ENCODE measurements around the gene PBX3.

The PBX3 gene

DNA sequence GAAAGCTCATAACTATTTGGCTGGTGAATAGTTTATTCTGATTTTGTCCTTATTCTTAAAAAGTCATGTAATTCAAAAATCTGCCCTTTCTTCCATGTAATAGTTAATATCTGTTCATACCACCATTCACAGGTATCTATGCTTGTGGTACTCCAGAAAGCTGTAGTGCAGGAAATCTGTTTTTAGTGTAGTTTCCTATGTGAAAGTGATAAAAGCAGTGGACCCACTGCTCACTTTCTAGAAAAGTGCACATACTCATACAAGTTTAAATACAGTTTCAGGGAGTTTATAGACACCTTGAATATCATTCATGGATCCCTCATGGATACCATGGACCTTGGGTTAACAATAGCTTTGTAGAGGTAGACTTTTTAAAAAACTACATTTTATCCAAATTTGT, 20.2 kb downstream of the PBX3 start:
- Histone ChIP-seq H3K4me3 (ENCODE audit: low read length) (no peak overlapping the region), H3K4me2 (ENCODE audit: low read length) (0 out of 2 replicates have a peak overlapping the region, but pooled peaks have one; percentile 4), H3K9me2 (replicated peaks; ENCODE audit: control insufficient read depth, low read length) (no peaks in the 10 kb centered on the region), H3K36me3 (ENCODE audit: control insufficient read depth, low read length) (no peaks in the 10 kb centered on the region), H3F3A (ENCODE audit: control insufficient read depth, insufficient read depth) (no peaks in the 10 kb centered on the region), H3K9me3 (ENCODE audit: control insufficient read depth, insufficient read depth, low read length) (no peaks in the 10 kb centered on the region), H3K27ac (ENCODE audit: low read depth, low read length) (no peak overlapping the region), H3K4me1 (ENCODE audit: control insufficient read depth, low read length) (peaks cover 12% of the 10 kb centered on the region), H4K20me1 (ENCODE audit: control insufficient read depth, insufficient read depth, low read depth, low read length) (no peaks in the 10 kb centered on the region), H3K79me2 (ENCODE audit: control insufficient read depth, low read length) (peaks cover 33% of the 10 kb centered on the region), H3K27me3 (ENCODE audit: control insufficient read depth, low read length) (no peaks in the 10 kb centered on the region)
- TF ChIP-seq EZH2phosphoT487 (IDR thresholded peaks at IDR 0.05; ENCODE audit: borderline replicate concordance, low read length), result no peak
- TF ChIP-seq, protein P1, sequence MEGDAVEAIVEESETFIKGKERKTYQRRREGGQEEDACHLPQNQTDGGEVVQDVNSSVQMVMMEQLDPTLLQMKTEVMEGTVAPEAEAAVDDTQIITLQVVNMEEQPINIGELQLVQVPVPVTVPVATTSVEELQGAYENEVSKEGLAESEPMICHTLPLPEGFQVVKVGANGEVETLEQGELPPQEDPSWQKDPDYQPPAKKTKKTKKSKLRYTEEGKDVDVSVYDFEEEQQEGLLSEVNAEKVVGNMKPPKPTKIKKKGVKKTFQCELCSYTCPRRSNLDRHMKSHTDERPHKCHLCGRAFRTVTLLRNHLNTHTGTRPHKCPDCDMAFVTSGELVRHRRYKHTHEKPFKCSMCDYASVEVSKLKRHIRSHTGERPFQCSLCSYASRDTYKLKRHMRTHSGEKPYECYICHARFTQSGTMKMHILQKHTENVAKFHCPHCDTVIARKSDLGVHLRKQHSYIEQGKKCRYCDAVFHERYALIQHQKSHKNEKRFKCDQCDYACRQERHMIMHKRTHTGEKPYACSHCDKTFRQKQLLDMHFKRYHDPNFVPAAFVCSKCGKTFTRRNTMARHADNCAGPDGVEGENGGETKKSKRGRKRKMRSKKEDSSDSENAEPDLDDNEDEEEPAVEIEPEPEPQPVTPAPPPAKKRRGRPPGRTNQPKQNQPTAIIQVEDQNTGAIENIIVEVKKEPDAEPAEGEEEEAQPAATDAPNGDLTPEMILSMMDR (IDR thresholded peaks at IDR 0.05; ENCODE audit: low read depth, low read length, poor library complexity, severe bottlenecking), result no peak

DNA sequence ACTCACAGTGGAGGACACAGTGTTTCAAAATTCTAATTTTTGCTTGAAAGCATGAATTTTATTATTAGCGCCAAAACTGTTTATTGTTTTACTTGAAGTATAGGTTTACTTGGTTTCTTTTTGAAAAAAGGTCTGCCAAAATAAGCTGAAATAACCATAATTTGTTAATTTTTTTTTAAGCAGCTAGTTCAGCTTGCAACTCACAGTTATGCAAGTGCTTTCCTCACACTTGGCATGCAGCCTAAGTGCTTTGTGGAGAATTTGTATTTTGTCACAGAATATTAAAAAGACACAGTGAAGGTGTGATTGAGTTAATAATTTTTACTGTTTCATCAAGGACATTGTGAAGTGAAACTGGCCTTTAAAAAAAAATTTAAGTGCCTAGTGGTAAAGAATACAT, 21.6 kb downstream of the PBX3 start:
- no peaks in the 10 kb centered on the region for H3K9me3 ChIP-seq (ENCODE audit: control insufficient read depth, insufficient read depth, low read length)
- H3K4me3 ChIP-seq (ENCODE audit: low read length), result no peak overlapping the region
- H3K79me2 ChIP-seq (ENCODE audit: control insufficient read depth, low read length), result peaks cover 23% of the 10 kb centered on the region
- TF ChIP-seq, protein P1 (IDR thresholded peaks at IDR 0.05; ENCODE audit: low read depth, low read length, poor library complexity, severe bottlenecking), result no peak
- TF ChIP-seq EZH2phosphoT487 (IDR thresholded peaks at IDR 0.05; ENCODE audit: borderline replicate concordance, low read length), result no peak
- no peaks in the 10 kb centered on the region for H3K36me3 ChIP-seq (ENCODE audit: control insufficient read depth, low read length)
- no peaks in the 10 kb centered on the region for H3F3A ChIP-seq (ENCODE audit: control insufficient read depth, insufficient read depth)
- H3K9me2 ChIP-seq (replicated peaks; ENCODE audit: control insufficient read depth, low read length), result no peaks in the 10 kb centered on the region
- no peaks in the 10 kb centered on the region for H4K20me1 ChIP-seq (ENCODE audit: control insufficient read depth, insufficient read depth, low read depth, low read length)
- H3K27me3 ChIP-seq (ENCODE audit: control insufficient read depth, low read length), result no peaks in the 10 kb centered on the region
- peaks cover 12% of the 10 kb centered on the region for H3K4me1 ChIP-seq (ENCODE audit: control insufficient read depth, low read length)
- H3K4me2 ChIP-seq (ENCODE audit: low read length), result no peak overlapping the region
- no peak overlapping the region for H3K27ac ChIP-seq (ENCODE audit: low read depth, low read length)

DNA sequence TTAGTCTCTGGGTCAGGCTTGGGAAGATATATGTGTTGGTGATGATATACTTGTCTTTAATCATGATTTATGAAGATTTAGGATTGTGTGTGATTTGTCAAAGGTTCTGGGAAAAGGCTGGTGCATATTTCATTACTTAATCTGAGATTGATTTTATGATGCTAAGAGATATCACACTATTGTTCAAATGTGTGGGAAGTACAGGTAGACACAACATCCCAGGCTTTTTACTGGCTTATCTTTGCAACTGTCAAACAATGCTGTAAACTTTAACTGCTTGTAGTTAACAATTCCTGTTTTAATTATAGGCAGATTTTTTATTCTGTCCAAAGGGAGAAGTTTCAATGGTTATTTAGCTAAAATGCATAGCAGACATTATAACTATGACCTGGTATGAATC, 23.9 kb downstream of the PBX3 start:
- no peaks in the 10 kb centered on the region for H3F3A ChIP-seq (ENCODE audit: control insufficient read depth, insufficient read depth)
- H3K9me3 ChIP-seq (ENCODE audit: control insufficient read depth, insufficient read depth, low read length), result 0 out of 2 replicates have a peak, but pooled peaks cover 4% of the 10 kb centered on the region
- peaks cover 12% of the 10 kb centered on the region for H3K4me1 ChIP-seq (ENCODE audit: control insufficient read depth, low read length)
- no peak overlapping the region for H3K27ac ChIP-seq (ENCODE audit: low read depth, low read length)
- no peaks in the 10 kb centered on the region for H3K27me3 ChIP-seq (ENCODE audit: control insufficient read depth, low read length)
- no peak overlapping the region for H3K4me3 ChIP-seq (ENCODE audit: low read length)
- no peak overlapping the region for H3K4me2 ChIP-seq (ENCODE audit: low read length)
- H3K79me2 ChIP-seq (ENCODE audit: control insufficient read depth, low read length), result peaks cover 30% of the 10 kb centered on the region
- H3K36me3 ChIP-seq (ENCODE audit: control insufficient read depth, low read length), result no peaks in the 10 kb centered on the region
- TF ChIP-seq, protein P1 (IDR thresholded peaks at IDR 0.05; ENCODE audit: low read depth, low read length, poor library complexity, severe bottlenecking), result no peak
- TF ChIP-seq EZH2phosphoT487 (IDR thresholded peaks at IDR 0.05; ENCODE audit: borderline replicate concordance, low read length), result no peak
- H3K9me2 ChIP-seq (replicated peaks; ENCODE audit: control insufficient read depth, low read length), result no peaks in the 10 kb centered on the region
- no peaks in the 10 kb centered on the region for H4K20me1 ChIP-seq (ENCODE audit: control insufficient read depth, insufficient read depth, low read depth, low read length)
